ENCODE measurements around the gene KLHL1. TPM values are rescaled to one million over a fixed set of nuclear protein-coding genes. Genes with fewer than 3 reads are reported as not detected.
A peak's percentile ranks its signal among the peaks of the same experiment; 100 is the strongest.

The KLHL1 gene
- total RNA-seq, 1 donor from 2014 or later: not detected

DNA sequence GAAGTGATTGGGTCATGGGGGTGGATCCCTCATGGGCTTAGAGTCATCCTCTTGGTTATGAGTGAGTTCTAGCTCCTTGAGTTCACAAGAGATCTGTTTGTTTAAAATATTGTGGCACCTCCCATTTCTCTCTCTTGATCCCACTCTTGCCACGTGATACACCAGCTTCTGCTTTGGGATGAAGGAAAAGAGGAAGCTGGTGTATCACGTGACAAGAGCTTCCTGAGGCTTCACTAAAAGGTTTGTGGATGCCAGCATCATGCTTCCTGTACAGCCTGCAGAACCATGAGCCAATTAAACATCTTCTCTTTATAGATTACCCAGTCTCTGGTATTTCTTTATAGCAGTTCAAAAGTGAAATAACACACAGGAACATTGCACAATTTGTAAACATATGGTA, 353.2 kb downstream of the KLHL1 start:
- no peaks in the 10 kb centered on the region for H3F3A ChIP-seq (ENCODE audit: low read depth)
- Mint-ChIP-seq H3K27ac (no peak overlapping the region), H3K4me3 (no peak overlapping the region), H3K36me3 (no peaks in the 10 kb centered on the region), H3K27me3 (ENCODE audit: insufficient read depth, low read depth) (peaks cover 2% of the 10 kb centered on the region), H3K4me1 (no peaks in the 10 kb centered on the region), H3K9me3 (no peaks in the 10 kb centered on the region)
- no peaks in the 10 kb centered on the region for H3K4me1 ChIP-seq
- peak overlapping the region; percentile 30 for H2AFZ ChIP-seq (replicated peaks)
- H3K79me2 ChIP-seq (ENCODE audit: low read depth): no peaks in the 10 kb centered on the region
- no peak overlapping the region for H3K4me2 ChIP-seq
- no peaks in the 10 kb centered on the region for H3K27me3 ChIP-seq
- H3K4me3 ChIP-seq: no peak overlapping the region
- no peaks in the 10 kb centered on the region for H3K36me3 ChIP-seq
- H3K9ac ChIP-seq: no peak overlapping the region
- H4K20me1 ChIP-seq (ENCODE audit: low read depth): no peaks in the 10 kb centered on the region
- no peak for DNase-seq (ENCODE audit: low spot score)
- no peak for TF ChIP-seq EZH2phosphoT487 (IDR thresholded peaks at IDR 0.05)
- no peak for TF ChIP-seq EZH2 (IDR thresholded peaks at IDR 0.05)
- TF ChIP-seq, protein P1, sequence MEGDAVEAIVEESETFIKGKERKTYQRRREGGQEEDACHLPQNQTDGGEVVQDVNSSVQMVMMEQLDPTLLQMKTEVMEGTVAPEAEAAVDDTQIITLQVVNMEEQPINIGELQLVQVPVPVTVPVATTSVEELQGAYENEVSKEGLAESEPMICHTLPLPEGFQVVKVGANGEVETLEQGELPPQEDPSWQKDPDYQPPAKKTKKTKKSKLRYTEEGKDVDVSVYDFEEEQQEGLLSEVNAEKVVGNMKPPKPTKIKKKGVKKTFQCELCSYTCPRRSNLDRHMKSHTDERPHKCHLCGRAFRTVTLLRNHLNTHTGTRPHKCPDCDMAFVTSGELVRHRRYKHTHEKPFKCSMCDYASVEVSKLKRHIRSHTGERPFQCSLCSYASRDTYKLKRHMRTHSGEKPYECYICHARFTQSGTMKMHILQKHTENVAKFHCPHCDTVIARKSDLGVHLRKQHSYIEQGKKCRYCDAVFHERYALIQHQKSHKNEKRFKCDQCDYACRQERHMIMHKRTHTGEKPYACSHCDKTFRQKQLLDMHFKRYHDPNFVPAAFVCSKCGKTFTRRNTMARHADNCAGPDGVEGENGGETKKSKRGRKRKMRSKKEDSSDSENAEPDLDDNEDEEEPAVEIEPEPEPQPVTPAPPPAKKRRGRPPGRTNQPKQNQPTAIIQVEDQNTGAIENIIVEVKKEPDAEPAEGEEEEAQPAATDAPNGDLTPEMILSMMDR (IDR thresholded peaks at IDR 0.05): no peak
- no peak overlapping the region for H3K27ac ChIP-seq
- H3K9me3 ChIP-seq (ENCODE audit: low read depth): no peaks in the 10 kb centered on the region

GRCh38 chr13:69751259-69751658, 357.0 kb downstream of the KLHL1 start:
- Histone ChIP-seq H2AFZ (replicated peaks) (no peak overlapping the region), H3K9ac (no peak overlapping the region), H3K9me3 (ENCODE audit: low read depth) (no peaks in the 10 kb centered on the region), H4K20me1 (ENCODE audit: low read depth) (no peaks in the 10 kb centered on the region), H3K79me2 (ENCODE audit: low read depth) (no peaks in the 10 kb centered on the region), H3K27me3 (no peaks in the 10 kb centered on the region), H3K4me2 (no peak overlapping the region), H3K27ac (no peak overlapping the region), H3K36me3 (no peaks in the 10 kb centered on the region), H3K4me1 (no peaks in the 10 kb centered on the region), H3F3A (ENCODE audit: low read depth) (no peaks in the 10 kb centered on the region), H3K4me3 (no peak overlapping the region)
- no peaks in the 10 kb centered on the region for H3K9me3 Mint-ChIP-seq
- peaks cover 2% of the 10 kb centered on the region for H3K27me3 Mint-ChIP-seq (ENCODE audit: insufficient read depth, low read depth)
- no peak overlapping the region for H3K4me3 Mint-ChIP-seq
- no peak for DNase-seq (ENCODE audit: low spot score)
- H3K4me1 Mint-ChIP-seq: no peaks in the 10 kb centered on the region
- no peak overlapping the region for H3K27ac Mint-ChIP-seq
- no peaks in the 10 kb centered on the region for H3K36me3 Mint-ChIP-seq
- TF ChIP-seq EZH2phosphoT487 (IDR thresholded peaks at IDR 0.05) (no peak), EZH2 (IDR thresholded peaks at IDR 0.05) (no peak)

- H3K4me1 ChIP-seq: no peaks in the 10 kb centered on the region
- DNase-seq (ENCODE audit: low spot score): no peak
- H3K79me2 ChIP-seq (ENCODE audit: low read depth): no peaks in the 10 kb centered on the region
- H3F3A ChIP-seq (ENCODE audit: low read depth): no peaks in the 10 kb centered on the region
- H3K27ac Mint-ChIP-seq: no peak overlapping the region
- no peak for TF ChIP-seq EZH2 (IDR thresholded peaks at IDR 0.05)
- TF ChIP-seq, protein P1 (IDR thresholded peaks at IDR 0.05): no peak
- no peak for TF ChIP-seq EZH2phosphoT487 (IDR thresholded peaks at IDR 0.05)
- no peaks in the 10 kb centered on the region for H3K27me3 ChIP-seq
- H3K4me2 ChIP-seq: no peak overlapping the region
- H3K4me1 Mint-ChIP-seq: no peaks in the 10 kb centered on the region
- H3K27ac ChIP-seq: no peak overlapping the region
- H3K9me3 Mint-ChIP-seq: no peaks in the 10 kb centered on the region
- no peaks in the 10 kb centered on the region for H3K9me3 ChIP-seq (ENCODE audit: low read depth)
- H3K36me3 Mint-ChIP-seq: no peaks in the 10 kb centered on the region
- no peak overlapping the region for H3K4me3 ChIP-seq
- no peaks in the 10 kb centered on the region for H3K36me3 ChIP-seq
- H3K27me3 Mint-ChIP-seq (ENCODE audit: insufficient read depth, low read depth): peaks cover 2% of the 10 kb centered on the region
- no peak overlapping the region for H3K9ac ChIP-seq
- peak overlapping the region; percentile 15 for H2AFZ ChIP-seq (replicated peaks)
- no peaks in the 10 kb centered on the region for H4K20me1 ChIP-seq (ENCODE audit: low read depth)
- no peak overlapping the region for H3K4me3 Mint-ChIP-seq
Measured at GRCh38 chr13:69737129-69737935, 370.9 kb downstream of the KLHL1 start.

DNA sequence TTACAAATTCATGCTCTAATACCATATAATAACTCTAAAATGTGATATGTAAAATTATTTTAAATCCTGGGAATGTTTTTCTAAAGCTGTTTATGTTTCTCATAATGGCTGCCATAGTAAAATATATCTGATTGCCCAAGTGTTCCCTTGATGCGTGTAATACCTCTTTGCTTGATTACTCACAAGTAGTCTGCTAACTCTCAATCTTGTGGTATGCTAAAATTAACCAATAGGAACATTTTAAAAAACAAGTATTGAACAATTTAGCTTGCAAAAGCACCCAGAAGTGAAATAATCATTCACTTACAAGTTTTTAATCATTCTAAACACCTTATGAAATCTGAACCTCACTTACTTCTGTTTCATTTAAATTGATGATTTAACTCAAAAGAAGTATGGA, 386.6 kb downstream of the KLHL1 start:
- no peaks in the 10 kb centered on the region for H3K27me3 Mint-ChIP-seq (ENCODE audit: insufficient read depth, low read depth)

More for the DNA sequence above, 386.6 kb downstream of the KLHL1 start:
- Histone ChIP-seq H3K9me3 (ENCODE audit: low read depth) (no peaks in the 10 kb centered on the region), H3K4me1 (peaks cover 10% of the 10 kb centered on the region), H3K36me3 (no peaks in the 10 kb centered on the region), H3K4me2 (no peak overlapping the region), H3K79me2 (ENCODE audit: low read depth) (no peaks in the 10 kb centered on the region), H3K27ac (no peak overlapping the region), H3K4me3 (no peak overlapping the region), H3F3A (ENCODE audit: low read depth) (no peaks in the 10 kb centered on the region), H4K20me1 (ENCODE audit: low read depth) (no peaks in the 10 kb centered on the region), H3K9ac (no peak overlapping the region), H2AFZ (replicated peaks) (no peak overlapping the region), H3K27me3 (no peaks in the 10 kb centered on the region)
- TF ChIP-seq EZH2phosphoT487 (IDR thresholded peaks at IDR 0.05) (no peak), EZH2 (IDR thresholded peaks at IDR 0.05) (no peak)
- TF ChIP-seq, protein P1 (IDR thresholded peaks at IDR 0.05): no peak
- DNase-seq (ENCODE audit: low spot score): no peak
- Mint-ChIP-seq H3K36me3 (no peaks in the 10 kb centered on the region), H3K4me1 (peaks cover 7% of the 10 kb centered on the region), H3K9me3 (no peaks in the 10 kb centered on the region), H3K4me3 (no peak overlapping the region), H3K27ac (no peak overlapping the region)

All from neural progenitor cell (in vitro differentiated cells).